Measurements from ENCODE around the gene CYP27B1.

CYP27B1 gene

DNA sequence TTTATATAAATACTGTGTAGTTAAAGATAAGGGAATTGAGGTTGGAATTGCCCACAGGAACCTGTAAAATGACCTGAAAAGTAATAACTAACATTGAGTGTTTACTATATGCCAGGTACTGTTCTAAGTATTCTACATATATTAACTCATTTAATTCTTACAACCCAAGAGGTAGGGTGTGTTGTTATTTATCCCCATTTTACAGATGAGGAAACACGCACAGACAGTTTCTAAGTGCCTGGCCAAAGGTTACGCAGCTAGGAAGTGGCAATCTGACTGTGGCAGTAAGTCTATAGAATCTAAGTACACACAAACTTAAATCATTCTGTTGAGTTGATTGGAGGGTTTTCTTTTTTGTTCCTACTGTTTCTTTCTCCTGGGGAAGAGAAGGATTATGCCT lies 23.1 kb downstream of the CYP27B1 start:
- no peak for TF ChIP-seq CTCF (conservative IDR thresholded peaks at IDR 0.05; ENCODE audit: low read depth, low read length)
- H3K4me3 ChIP-seq (ENCODE audit: low read length) = no peak overlapping the region
- DNase-seq (ENCODE audit: low read depth) = no peak

GRCh38 chr12:57741844-57742738 lies 24.8 kb downstream of the CYP27B1 start:
- TF ChIP-seq CTCF (conservative IDR thresholded peaks at IDR 0.05; ENCODE audit: low read depth, low read length) = no peak
- no peak for DNase-seq (ENCODE audit: low read depth)
- no peak overlapping the region for H3K4me3 ChIP-seq (ENCODE audit: low read length)

- no peak for TF ChIP-seq CTCF (conservative IDR thresholded peaks at IDR 0.05; ENCODE audit: low read depth, low read length)
- H3K4me3 ChIP-seq (ENCODE audit: low read length) = no peak overlapping the region
- no peak for DNase-seq (ENCODE audit: low read depth)
Measured at GRCh38 chr12:57741413-57741789, 25.5 kb downstream of the CYP27B1 start.

DNA sequence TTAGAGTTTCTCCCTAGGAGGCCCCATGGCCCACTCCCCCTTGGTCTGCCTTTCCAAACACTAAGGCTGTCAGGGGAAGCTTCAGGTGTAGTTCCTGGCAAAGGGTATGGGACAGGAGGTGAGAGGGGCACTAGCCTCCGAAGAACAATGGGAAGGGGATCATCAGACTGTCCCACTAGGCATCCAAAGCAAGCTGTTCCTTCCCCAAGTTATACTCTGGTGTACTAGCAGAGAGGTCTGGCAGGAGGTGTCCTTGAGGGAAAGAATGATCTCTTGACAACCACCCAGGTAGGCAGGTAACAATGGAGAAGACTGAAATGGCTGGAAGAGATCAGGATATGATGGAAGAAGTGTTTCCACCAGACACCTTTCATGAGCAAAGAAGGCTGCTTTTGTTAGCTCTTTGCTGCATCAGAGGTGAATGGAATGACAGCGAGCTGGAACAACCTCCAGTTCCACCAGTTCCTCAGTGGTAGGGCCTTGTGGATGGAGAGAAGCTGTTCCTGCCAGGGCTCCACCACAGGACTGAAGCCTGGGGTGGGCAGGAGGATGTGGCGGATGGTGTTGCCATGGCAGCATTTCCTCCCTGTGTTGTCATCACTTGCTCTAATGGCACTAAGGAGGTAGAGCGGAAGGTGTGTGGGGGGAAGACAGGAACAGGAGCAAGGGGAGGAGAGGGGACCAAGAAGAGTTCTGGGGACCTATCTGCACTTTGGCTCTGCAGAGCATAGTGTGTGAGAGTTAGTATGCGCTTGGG lies 26.0 kb downstream of the CYP27B1 start:
- no peak for TF ChIP-seq CTCF (conservative IDR thresholded peaks at IDR 0.05; ENCODE audit: low read depth, low read length)
- H3K4me3 ChIP-seq (ENCODE audit: low read length) = no peak overlapping the region
- no peak for DNase-seq (ENCODE audit: low read depth)

- no peak for DNase-seq (ENCODE audit: low read depth)
- H3K4me3 ChIP-seq (ENCODE audit: low read length) = no peak overlapping the region
- no peak for TF ChIP-seq CTCF (conservative IDR thresholded peaks at IDR 0.05; ENCODE audit: low read depth, low read length)
Measured at GRCh38 chr12:57739914-57740538, 26.9 kb downstream of the CYP27B1 start.

GRCh38 chr12:57739387-57739786 lies 27.5 kb downstream of the CYP27B1 start:
- no peak for TF ChIP-seq CTCF (conservative IDR thresholded peaks at IDR 0.05; ENCODE audit: low read depth, low read length)
- DNase-seq (ENCODE audit: low read depth) = no peak
- no peak overlapping the region for H3K4me3 ChIP-seq (ENCODE audit: low read length)
